Kidney (tissue), 14 donors: ENCODE measurements around the gene RUFY3. TPM values are rescaled to one million over a fixed set of nuclear protein-coding genes. Genes with fewer than 3 reads are reported as not detected.
A peak's percentile ranks its signal among the peaks of the same experiment; 100 is the strongest.

Experiments used
- DNase-seq, 5 donors: peaks; one replicate each; pipeline ENCODE4 v3.0.0-alpha.2; 2013 to 2020
- FAIRE-seq: peaks from 2 replicates; lab custom pipeline; 2012; peaks lifted over from hg19 to GRCh38; lab: Jason Lieb, UNC
- H3K27ac ChIP-seq, 2 donors: one replicate each; pipeline ENCODE4 v1.7.0; 2013; ENCODE audit warnings: low read depth in 2 of 2, low read length in 2 of 2, inconsistent platforms in 1 of 2
- H3K27me3 ChIP-seq: one replicate; pipeline ENCODE4 v1.7.1; 2013; ENCODE audit warnings: low read length, inconsistent platforms; ENCODE audit not compliant: control insufficient read depth, insufficient read depth
- H3K36me3 ChIP-seq, 3 donors: one replicate each; pipeline versions ENCODE4 v1.7.0 to v1.7.1; 2013; ENCODE audit warnings: low read length in 3 of 3, control low read depth in 1 of 3, inconsistent platforms in 1 of 3; ENCODE audit not compliant: insufficient read depth in 3 of 3, control insufficient read depth in 2 of 3
- H3K4me1 ChIP-seq, 3 donors: one replicate each; pipeline versions ENCODE4 v1.7.0 to v1.7.1; 2013; ENCODE audit warnings: low read length in 3 of 3, inconsistent platforms in 1 of 3, low read depth in 1 of 3; ENCODE audit not compliant: control insufficient read depth in 2 of 3, insufficient read depth in 2 of 3
- H3K4me3 ChIP-seq, 3 donors: one replicate each; pipeline versions ENCODE4 v1.7.0 to v1.8.1; 2013; ENCODE audit warnings: low read length in 3 of 3, control low read depth in 1 of 3, inconsistent platforms in 1 of 3
- H3K9ac ChIP-seq, 3 donors: one replicate each; pipeline versions ENCODE4 v1.7.0 to v1.7.1; 2013; ENCODE audit warnings: low read length in 3 of 3, control low read depth in 1 of 3, inconsistent platforms in 1 of 3
- H3K9me3 ChIP-seq, 3 donors: one replicate each; pipeline versions ENCODE4 v1.7.0 to v1.7.1; 2013; ENCODE audit warnings: low read length in 3 of 3, control low read depth in 1 of 3, inconsistent platforms in 1 of 3; ENCODE audit not compliant: control insufficient read depth in 2 of 3, insufficient read depth in 1 of 3
- CTCF ChIP-seq: IDR thresholded peaks from 3 replicates; pipeline ENCODE4 v1.5.1; 2012; ENCODE audit warnings: mild to moderate bottlenecking, moderate library complexity, borderline replicate concordance; ENCODE audit not compliant: insufficient read depth; ENCODE audit errors: extremely low read depth
- intact Hi-C: fragments of 100-400 bp; cut with DNase I; formaldehyde crosslinking; loops from one replicate; pipeline ENCODE4 v1.11.1; 2022
- polyA plus RNA-seq: library from polyadenylated mRNA; stranded (reverse); fragments of 350-450 nt; fragmentation: Illumina TruSeq; extraction: RNeasy Lipid Tissue Mini Kit (QIAGEN cat#74804); gene quantifications from one replicate; pipeline ENCODE4 v1.2.3, GENCODE V29; 2014; ENCODE audit warnings: low read depth, low replicate concordance; ENCODE audit not compliant: insufficient read depth
- total RNA-seq: library from RNA; stranded (reverse); fragmentation: NEBNext Ultra II Directional; extraction: Animal tissue kit (Norgen Biotek cat#: 25700); gene quantifications from one replicate; pipeline ENCODE4 v1.2.1, GENCODE V29; 2021
- donor health status: control.
- donor health status: control.
- donor health status: control.
- donor health status: control.
- donor health status: control.
- donor health status: DM: yes; HTN: yes; CAD: no.
- donor health status: Normal renal cell carcinoma (clear cell type).

The RUFY3 gene
- total and polyA plus RNA-seq, 2 donors from 2014 or later, result 40.6 to 72.5 TPM

GRCh38 chr4:70778888-70779422 lies 57.2 kb downstream of the RUFY3 start:
- peaks cover 0 to 2% (median 0%) of the 10 kb centered on the region in 3 donors for H3K4me1 ChIP-seq
- FAIRE-seq (peak; percentile 76), DNase-seq (peak in 2 of 5 donors; percentile 22 to 54)
- no peaks in the 10 kb centered on the region for H3K9me3 ChIP-seq
- peak overlapping the region in 1 of 2 donors; percentile 83 for H3K27ac ChIP-seq
- intact Hi-C loops, result no loop called here
- H3K36me3 ChIP-seq, result peaks cover 2 to 4% (median 3%) of the 10 kb centered on the region in 3 donors
- no peak for TF ChIP-seq CTCF
- H3K4me3 ChIP-seq, result no peak overlapping the region
- H3K9ac ChIP-seq, result no peak overlapping the region
- H3K27me3 ChIP-seq, result no peaks in the 10 kb centered on the region

- intact Hi-C loops, result no loop called here
- Histone ChIP-seq H3K9ac (no peak overlapping the region), H3K4me1 (peaks cover 0 to 2% (median 0%) of the 10 kb centered on the region in 3 donors), H3K4me3 (no peak overlapping the region), H3K9me3 (no peaks in the 10 kb centered on the region), H3K27ac (no peak overlapping the region), H3K27me3 (no peaks in the 10 kb centered on the region), H3K36me3 (peaks cover 6 to 8% (median 8%) of the 10 kb centered on the region in 3 donors)
- FAIRE-seq, result no peak
- DNase-seq, result no peak
- TF ChIP-seq CTCF, result no peak
These were observed 61.3 kb downstream of the RUFY3 start for GRCh38 chr4:70783096-70783495.

DNA sequence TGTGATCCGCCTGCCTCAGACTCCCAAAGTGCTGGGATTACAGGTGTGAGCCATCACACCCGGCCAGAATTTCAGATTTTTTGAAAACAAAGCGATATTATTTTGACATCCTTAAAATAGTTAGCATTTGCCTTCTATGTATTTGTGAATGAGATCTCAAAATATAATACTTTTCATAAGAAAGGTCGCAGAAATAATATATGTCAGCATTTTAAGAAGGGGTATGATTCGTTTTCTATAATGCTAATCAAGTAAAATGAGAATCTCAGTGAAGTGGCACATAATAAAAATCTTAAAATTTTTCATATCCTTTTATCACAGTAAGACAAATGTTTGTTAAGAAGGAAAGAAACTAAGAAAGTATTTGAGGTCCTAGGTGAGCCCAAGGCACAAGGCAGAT lies 65.7 kb downstream of the RUFY3 start:
- no peak for TF ChIP-seq CTCF
- FAIRE-seq, result no peak
- intact Hi-C loops, result no loop called here
- no peaks in the 10 kb centered on the region for H3K4me1 ChIP-seq
- H3K36me3 ChIP-seq, result peaks cover 6 to 24% (median 15%) of the 10 kb centered on the region in 3 donors
- no peak overlapping the region for H3K4me3 ChIP-seq
- no peak overlapping the region for H3K27ac ChIP-seq
- H3K27me3 ChIP-seq, result no peaks in the 10 kb centered on the region
- no peak for DNase-seq
- no peaks in the 10 kb centered on the region for H3K9me3 ChIP-seq
- H3K9ac ChIP-seq, result no peak overlapping the region

DNA sequence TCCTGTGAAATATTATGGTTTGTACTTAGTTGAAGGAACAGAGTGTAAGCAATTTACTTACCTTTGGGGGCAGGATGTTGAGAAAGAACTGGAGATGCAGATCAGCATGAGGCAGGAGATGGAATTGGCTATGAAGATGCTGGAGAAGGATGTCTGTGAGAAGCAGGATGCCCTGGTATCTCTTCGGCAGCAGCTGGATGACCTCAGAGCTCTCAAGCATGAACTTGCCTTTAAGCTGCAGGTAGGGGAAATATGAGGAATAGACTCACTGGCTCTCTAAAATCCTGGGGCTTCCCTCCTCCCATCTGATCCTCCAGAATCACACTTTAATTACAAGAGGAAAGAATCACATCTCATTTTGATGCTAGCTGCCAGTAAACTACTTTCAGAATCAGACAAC lies 67.0 kb downstream of the RUFY3 start:
- no peak for DNase-seq
- H3K4me1 ChIP-seq, result no peaks in the 10 kb centered on the region
- TF ChIP-seq CTCF, result no peak
- intact Hi-C loops, result no loop called here
- peaks cover 6 to 29% (median 15%) of the 10 kb centered on the region in 3 donors for H3K36me3 ChIP-seq
- no peak overlapping the region for H3K9ac ChIP-seq
- H3K27ac ChIP-seq, result no peak overlapping the region
- H3K9me3 ChIP-seq, result no peaks in the 10 kb centered on the region
- FAIRE-seq, result no peak
- H3K4me3 ChIP-seq, result no peak overlapping the region
- no peaks in the 10 kb centered on the region for H3K27me3 ChIP-seq
